ENCODE data around the gene ELFN2.
"Not testable (repeated sequence)": the region's sequence is repeated elsewhere in the genome, so short reads cannot be mapped to it uniquely, and the experiment has no call there.

The ELFN2 gene

GRCh38 chr22:37406441-37407235 lies 20.6 kb downstream of the ELFN2 start:
- no peak for TF ChIP-seq ZFX (IDR thresholded peaks at IDR 0.05; ENCODE audit: borderline replicate concordance)
- no peak for TF ChIP-seq CTCF (IDR thresholded peaks at IDR 0.05)
- H3K27ac ChIP-seq = no peak overlapping the region

GRCh38 chr22:37404091-37404490 lies 23.2 kb downstream of the ELFN2 start:
- H3K27ac ChIP-seq = no peak overlapping the region
- TF ChIP-seq CTCF (IDR thresholded peaks at IDR 0.05) (no peak), ZFX (IDR thresholded peaks at IDR 0.05; ENCODE audit: borderline replicate concordance) (no peak)

- H3K27ac ChIP-seq = no peak overlapping the region
- TF ChIP-seq CTCF (IDR thresholded peaks at IDR 0.05) = no peak
- TF ChIP-seq ZFX (IDR thresholded peaks at IDR 0.05; ENCODE audit: borderline replicate concordance) = no peak
These were observed 23.9 kb downstream of the ELFN2 start for GRCh38 chr22:37403267-37403960.

GRCh38 chr22:37402184-37402506 lies 25.1 kb downstream of the ELFN2 start:
- no peak overlapping the region for H3K27ac ChIP-seq
- TF ChIP-seq ZFX (IDR thresholded peaks at IDR 0.05; ENCODE audit: borderline replicate concordance) (no peak), CTCF (IDR thresholded peaks at IDR 0.05) (no peak)

GRCh38 chr22:37401401-37402183 lies 25.7 kb downstream of the ELFN2 start:
- TF ChIP-seq CTCF (IDR thresholded peaks at IDR 0.05) (no peak), ZFX (IDR thresholded peaks at IDR 0.05; ENCODE audit: borderline replicate concordance) (no peak)
- H3K27ac ChIP-seq = no peak overlapping the region

GRCh38 chr22:37400719-37401118 lies 26.6 kb downstream of the ELFN2 start:
- TF ChIP-seq CTCF (IDR thresholded peaks at IDR 0.05) = no peak
- no peak for TF ChIP-seq ZFX (IDR thresholded peaks at IDR 0.05; ENCODE audit: borderline replicate concordance)
- no peak overlapping the region for H3K27ac ChIP-seq

- H3K27ac ChIP-seq = not testable (repeated sequence)
These were observed 27.8 kb downstream of the ELFN2 start for GRCh38 chr22:37399457-37399856.
